ENCODE data around the gene ACSL3.
A peak's percentile ranks its signal among the peaks of the same experiment; 100 is the strongest.
"Not testable (repeated sequence)": the region's sequence is repeated elsewhere in the genome, so short reads cannot be mapped to it uniquely, and the experiment has no call there.

The ACSL3 gene

DNA sequence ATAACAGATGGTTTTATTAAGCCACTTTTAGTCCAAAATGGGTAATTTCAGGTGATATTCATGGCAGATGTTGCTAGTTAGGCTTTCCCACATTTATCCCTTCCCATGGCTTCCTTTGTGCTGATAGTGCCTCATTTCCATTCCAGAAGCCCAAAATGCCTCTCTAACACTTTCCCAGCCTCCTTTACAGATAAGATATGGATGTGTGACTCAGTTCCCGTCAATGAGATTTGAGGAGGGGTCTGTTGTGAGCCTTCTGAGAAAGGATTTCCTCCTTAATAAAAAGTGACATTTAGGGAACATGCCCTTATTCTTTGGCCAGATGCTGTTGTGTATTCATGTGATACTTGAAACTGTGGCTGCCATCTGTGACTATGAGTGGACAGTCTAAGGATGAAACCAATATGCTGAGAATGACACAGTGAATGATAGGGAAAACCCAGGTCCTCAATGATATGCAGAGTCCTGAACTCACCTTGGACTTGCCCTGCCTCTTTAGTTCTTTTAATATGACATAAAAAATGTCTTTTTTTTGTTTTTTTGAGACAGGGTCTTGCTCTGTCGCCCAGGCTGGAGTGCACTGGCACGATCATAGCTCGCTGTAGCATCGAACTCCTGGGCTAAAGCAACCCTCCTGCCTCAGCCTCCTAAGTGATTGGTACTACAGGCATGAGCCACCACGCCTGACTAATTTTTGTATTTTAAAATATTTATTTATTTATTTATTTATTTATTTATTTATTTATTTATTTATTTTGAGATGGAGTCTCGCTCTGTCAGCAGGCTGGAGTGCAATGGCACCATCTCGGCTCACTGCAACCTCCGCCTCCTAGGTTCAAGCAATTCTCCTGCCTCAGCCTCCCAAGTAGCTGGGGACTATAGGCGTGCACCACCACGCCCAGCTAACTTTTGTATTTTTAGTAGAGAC, 5.8 kb upstream of the ACSL3 start:
- Histone ChIP-seq H3K9ac (ENCODE audit: low read length) (no peak overlapping the region), H3K4me3 (ENCODE audit: low read length) (no peak overlapping the region), H3K36me3 (ENCODE audit: control insufficient read depth, insufficient read depth, low read length, severe bottlenecking) (no peaks in the 10 kb centered on the region), H3K4me1 (ENCODE audit: control insufficient read depth, insufficient read depth, low read length) (peaks cover 5% of the 10 kb centered on the region), H3K27me3 (replicated peaks; ENCODE audit: control insufficient read depth, insufficient read depth, low read length) (no peaks in the 10 kb centered on the region), H3K9me3 (ENCODE audit: control insufficient read depth, low read length) (no peaks in the 10 kb centered on the region)
- DNase-seq (ENCODE audit: low read depth), result no peak

DNA sequence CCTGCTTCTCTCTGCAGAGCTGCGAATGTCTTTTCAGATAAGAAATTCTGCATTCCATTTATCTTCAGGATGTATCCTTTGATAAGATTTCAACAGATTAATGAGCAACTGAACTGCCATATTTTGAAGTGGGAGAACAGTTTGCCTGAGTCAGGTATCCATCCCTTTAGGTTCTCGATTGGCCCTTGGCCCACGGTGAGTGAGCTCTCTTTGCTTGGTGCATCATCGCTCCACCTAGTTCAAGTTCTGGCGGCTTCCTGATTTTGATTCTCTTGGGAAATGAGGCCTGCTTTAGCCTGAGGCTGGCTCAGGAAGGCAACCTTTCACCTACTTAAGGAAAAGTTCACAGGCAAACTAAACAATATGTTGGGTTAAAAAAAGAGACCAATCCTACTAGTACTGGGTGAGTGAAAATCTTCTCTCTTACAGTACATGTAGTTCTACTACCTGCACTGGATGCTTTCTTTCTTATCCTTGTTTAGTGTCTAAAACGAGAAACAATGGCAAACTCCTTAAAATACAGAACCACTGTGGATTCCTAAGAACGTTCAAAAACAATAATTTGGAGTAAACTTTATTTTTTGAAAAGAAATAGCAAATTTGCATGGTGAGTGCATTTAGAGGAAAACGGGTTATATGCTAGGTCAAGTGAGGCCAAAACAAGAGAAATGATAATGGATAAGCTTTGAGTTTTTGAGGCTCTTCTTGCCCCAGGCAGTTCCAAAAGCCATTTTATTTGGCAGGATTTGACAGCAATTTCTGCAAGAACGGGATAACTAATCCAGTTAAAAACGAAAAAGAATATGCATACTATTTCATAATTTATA, 837 bp upstream of the ACSL3 start:
- DNase-seq (ENCODE audit: low read depth), result peak; percentile 56
- Histone ChIP-seq H3K9ac (ENCODE audit: low read length) (peak overlapping the region; percentile 75), H3K36me3 (ENCODE audit: control insufficient read depth, insufficient read depth, low read length, severe bottlenecking) (no peaks in the 10 kb centered on the region), H3K4me1 (ENCODE audit: control insufficient read depth, insufficient read depth, low read length) (peaks cover 37% of the 10 kb centered on the region), H3K9me3 (ENCODE audit: control insufficient read depth, low read length) (no peaks in the 10 kb centered on the region), H3K4me3 (ENCODE audit: low read length) (peak overlapping the region; percentile 77), H3K27me3 (replicated peaks; ENCODE audit: control insufficient read depth, insufficient read depth, low read length) (no peaks in the 10 kb centered on the region)

DNA sequence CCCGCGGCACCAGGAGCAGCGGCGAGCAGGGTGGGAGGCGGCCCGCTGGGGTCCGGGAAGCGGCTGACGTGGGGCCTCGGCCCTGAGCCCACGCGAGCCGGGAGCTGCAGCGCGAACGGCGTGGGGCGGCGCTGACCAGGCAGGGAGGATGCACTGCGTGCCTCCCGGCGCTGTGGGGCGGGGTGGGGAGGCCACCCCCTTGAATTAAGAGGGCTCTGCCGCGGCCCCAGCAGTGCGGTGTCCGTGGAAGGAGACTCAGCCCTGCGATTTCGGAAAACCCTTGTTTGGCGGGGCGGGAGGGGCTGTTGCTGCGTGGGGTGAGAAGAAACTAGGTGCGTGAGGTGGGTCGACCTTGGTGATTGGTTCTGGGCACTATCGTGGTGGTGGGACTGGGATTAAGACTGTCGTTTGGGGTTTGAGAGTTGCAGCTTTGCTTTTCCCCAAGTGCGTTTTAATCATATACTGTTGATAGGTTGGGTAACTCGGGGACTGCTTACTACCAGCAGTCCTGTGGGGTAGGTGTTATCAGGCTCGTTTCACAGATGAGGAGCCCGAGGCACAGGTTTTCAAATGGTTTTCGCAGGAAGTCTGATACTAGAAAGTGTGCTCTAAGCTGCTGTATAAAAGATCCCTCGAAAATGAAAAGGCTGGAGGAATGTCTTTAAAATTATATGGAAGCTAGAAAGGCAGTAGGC, 722 bp downstream of the ACSL3 start:
- peak overlapping the region; percentile 97 for H3K9ac ChIP-seq (ENCODE audit: low read length)
- H3K9me3 ChIP-seq (ENCODE audit: control insufficient read depth, low read length), result no peaks in the 10 kb centered on the region
- H3K4me1 ChIP-seq (ENCODE audit: control insufficient read depth, insufficient read depth, low read length), result peaks cover 47% of the 10 kb centered on the region
- peak overlapping the region; percentile 99 for H3K4me3 ChIP-seq (ENCODE audit: low read length)
- no peaks in the 10 kb centered on the region for H3K27me3 ChIP-seq (replicated peaks; ENCODE audit: control insufficient read depth, insufficient read depth, low read length)
- DNase-seq (ENCODE audit: low read depth), result peak; percentile 82
- H3K36me3 ChIP-seq (ENCODE audit: control insufficient read depth, insufficient read depth, low read length, severe bottlenecking), result no peaks in the 10 kb centered on the region

DNA sequence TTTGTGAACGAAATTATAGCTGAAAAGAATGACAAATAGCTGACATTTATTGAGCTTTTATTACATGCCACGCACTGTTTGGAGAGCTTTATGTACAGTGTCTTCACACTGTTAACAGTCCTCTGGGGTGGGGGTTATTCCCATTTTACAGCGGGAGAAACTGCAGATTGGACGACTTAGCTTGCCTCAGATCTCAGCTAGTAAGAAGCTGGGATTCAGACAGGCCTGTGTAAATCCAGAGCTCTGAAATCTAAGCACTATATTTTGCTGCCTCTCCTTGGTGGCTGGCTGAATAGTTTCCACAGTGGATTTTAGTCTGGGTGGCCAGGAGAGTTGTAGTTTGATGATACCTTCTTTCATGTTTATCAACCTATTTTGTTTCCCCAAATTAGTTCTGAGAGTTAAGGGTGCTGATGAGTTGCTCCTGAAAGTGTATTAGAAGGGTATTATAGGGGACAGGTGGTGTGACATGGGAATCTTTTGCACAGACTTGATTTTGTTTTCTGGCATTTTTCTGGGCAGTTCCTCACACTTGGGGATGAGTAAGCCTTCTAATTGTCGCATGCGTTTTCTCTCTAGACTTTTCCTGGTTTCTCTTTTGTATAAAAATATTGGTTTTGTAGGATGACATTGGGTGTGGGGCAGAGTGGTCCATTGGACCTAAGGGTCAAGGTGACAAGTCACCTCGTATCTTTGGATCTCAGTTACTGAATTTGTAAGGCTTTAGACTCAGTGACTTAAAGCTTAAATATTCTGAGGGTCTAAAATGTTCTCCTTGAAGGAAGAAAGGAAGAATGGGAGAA, 1.5 kb downstream of the ACSL3 start:
- H3K9ac ChIP-seq (ENCODE audit: low read length), result peak overlapping the region; percentile 97
- peak; percentile 77 for DNase-seq (ENCODE audit: low read depth)
- peaks cover 47% of the 10 kb centered on the region for H3K4me1 ChIP-seq (ENCODE audit: control insufficient read depth, insufficient read depth, low read length)
- H3K9me3 ChIP-seq (ENCODE audit: control insufficient read depth, low read length), result no peaks in the 10 kb centered on the region
- no peaks in the 10 kb centered on the region for H3K36me3 ChIP-seq (ENCODE audit: control insufficient read depth, insufficient read depth, low read length, severe bottlenecking)
- no peaks in the 10 kb centered on the region for H3K27me3 ChIP-seq (replicated peaks; ENCODE audit: control insufficient read depth, insufficient read depth, low read length)
- H3K4me3 ChIP-seq (ENCODE audit: low read length), result peak overlapping the region; percentile 99

DNA sequence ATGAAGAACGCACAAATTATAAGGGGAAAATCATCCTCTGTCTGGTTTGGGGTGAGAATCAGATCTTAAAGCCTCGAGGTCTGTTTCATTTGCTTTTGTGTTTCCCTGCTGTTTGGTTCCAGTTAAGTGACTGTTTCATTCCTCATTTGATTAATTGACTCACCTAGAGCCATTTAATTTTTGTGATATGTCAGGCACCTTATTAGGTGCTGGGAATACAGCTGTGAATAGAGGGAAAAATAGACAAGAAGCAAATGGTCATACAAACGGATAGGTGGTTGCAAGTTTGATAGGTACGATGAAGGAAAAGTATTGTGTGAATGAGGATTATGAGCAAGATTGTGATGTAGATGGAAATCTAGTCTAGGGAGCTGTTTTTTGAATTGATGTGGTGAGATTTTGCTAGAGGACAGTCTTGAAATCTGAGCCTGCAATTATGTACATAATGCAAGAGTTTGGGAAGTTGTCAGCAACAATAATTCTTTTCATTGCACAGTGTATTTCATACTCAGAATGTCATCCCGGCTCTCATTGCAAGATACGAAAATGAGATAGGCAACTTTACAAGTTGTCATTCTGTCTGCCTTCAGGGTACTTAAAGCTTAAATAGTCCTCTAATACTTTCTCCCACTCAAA, 2.2 kb downstream of the ACSL3 start:
- Histone ChIP-seq H3K9ac (ENCODE audit: low read length) (peak overlapping the region; percentile 97), H3K4me1 (ENCODE audit: control insufficient read depth, insufficient read depth, low read length) (peaks cover 47% of the 10 kb centered on the region), H3K9me3 (ENCODE audit: control insufficient read depth, low read length) (no peaks in the 10 kb centered on the region), H3K27me3 (replicated peaks; ENCODE audit: control insufficient read depth, insufficient read depth, low read length) (no peaks in the 10 kb centered on the region), H3K4me3 (ENCODE audit: low read length) (peak overlapping the region; percentile 99), H3K36me3 (ENCODE audit: control insufficient read depth, insufficient read depth, low read length, severe bottlenecking) (no peaks in the 10 kb centered on the region)
- DNase-seq (ENCODE audit: low read depth), result peak; percentile 82

DNA sequence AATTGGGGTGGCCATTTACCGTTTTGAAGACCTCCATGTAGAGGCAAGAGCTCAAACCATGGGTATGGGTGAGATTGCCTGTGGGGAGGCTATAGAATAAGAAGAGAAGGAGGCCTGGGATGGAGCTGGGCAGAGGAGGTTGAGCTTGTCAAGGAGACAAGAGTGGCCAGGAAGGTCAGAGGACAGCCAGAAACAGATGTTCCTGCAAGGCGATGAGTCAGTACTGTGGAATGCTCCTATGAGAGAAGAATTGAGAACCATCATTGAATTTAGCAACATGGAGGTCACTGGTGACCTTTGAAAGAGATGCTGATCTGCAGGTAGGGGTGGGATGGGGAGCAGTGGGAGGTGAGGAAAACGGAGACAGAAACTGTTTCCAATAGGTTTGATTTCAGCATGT, 3.5 kb downstream of the ACSL3 start:
- no peak overlapping the region for H3K9ac ChIP-seq (ENCODE audit: low read length)
- no peaks in the 10 kb centered on the region for H3K27me3 ChIP-seq (replicated peaks; ENCODE audit: control insufficient read depth, insufficient read depth, low read length)
- peak overlapping the region; percentile 99 for H3K4me3 ChIP-seq (ENCODE audit: low read length)
- no peaks in the 10 kb centered on the region for H3K36me3 ChIP-seq (ENCODE audit: control insufficient read depth, insufficient read depth, low read length, severe bottlenecking)
- no peaks in the 10 kb centered on the region for H3K9me3 ChIP-seq (ENCODE audit: control insufficient read depth, low read length)
- peak; percentile 76 for DNase-seq (ENCODE audit: low read depth)
- H3K4me1 ChIP-seq (ENCODE audit: control insufficient read depth, insufficient read depth, low read length), result peaks cover 48% of the 10 kb centered on the region

DNA sequence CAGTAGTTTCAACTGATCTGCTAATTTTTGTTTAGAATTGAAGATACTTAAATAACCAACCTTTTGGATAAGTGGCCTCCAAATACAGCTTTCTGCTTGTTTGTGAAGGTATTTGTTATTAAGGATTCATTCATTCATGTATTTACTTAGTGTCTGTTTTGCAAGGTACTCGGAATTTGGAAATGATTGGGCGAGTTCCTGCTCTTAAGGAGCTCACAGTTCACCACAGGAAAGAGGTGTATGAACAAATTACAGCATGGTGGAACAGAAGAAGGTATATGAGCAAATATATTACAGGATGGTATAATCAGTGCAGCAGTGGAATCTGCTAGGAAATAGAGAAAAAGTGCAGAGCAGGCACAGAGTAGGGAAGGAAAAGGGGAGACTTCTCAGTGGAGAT, 4.5 kb downstream of the ACSL3 start:
- DNase-seq (ENCODE audit: low read depth), result no peak
- Histone ChIP-seq H3K9me3 (ENCODE audit: control insufficient read depth, low read length) (no peaks in the 10 kb centered on the region), H3K36me3 (ENCODE audit: control insufficient read depth, insufficient read depth, low read length, severe bottlenecking) (no peaks in the 10 kb centered on the region), H3K27me3 (replicated peaks; ENCODE audit: control insufficient read depth, insufficient read depth, low read length) (no peaks in the 10 kb centered on the region), H3K4me1 (ENCODE audit: control insufficient read depth, insufficient read depth, low read length) (peaks cover 46% of the 10 kb centered on the region), H3K9ac (ENCODE audit: low read length) (no peak overlapping the region), H3K4me3 (ENCODE audit: low read length) (no peak overlapping the region)

DNA sequence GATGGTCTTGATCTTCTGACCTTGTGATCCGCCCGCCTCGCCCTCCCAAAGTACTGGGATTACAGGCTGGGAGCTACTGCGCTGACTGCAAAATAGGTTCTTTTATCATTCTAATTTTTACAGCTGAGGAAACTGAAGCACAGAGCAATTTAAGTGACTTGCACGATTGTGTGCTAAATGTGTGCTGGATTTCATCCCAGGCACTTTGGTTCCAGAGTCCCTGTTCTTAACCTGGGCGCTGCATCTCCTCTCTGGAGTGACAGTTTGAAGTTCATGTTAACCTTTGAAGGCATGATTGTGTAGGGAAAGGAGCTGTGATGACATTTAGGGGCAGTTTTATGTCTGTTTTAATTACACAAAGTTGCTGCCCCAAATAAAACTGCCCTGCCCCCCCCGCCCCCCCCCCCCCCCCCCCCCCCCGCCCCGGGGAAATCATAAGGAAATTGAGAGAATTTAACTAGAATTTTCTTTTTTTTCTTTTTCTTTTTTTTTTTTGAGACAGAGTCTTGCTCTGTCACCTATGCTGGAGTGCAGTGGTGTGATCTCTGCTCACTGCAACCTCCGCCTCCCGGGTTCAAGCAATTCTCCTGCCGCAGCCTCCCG, 5.6 kb downstream of the ACSL3 start:
- Histone ChIP-seq H3K36me3 (ENCODE audit: control insufficient read depth, insufficient read depth, low read length, severe bottlenecking) (no peaks in the 10 kb centered on the region), H3K27me3 (replicated peaks; ENCODE audit: control insufficient read depth, insufficient read depth, low read length) (no peaks in the 10 kb centered on the region), H3K4me1 (ENCODE audit: control insufficient read depth, insufficient read depth, low read length) (peaks cover 48% of the 10 kb centered on the region), H3K9me3 (ENCODE audit: control insufficient read depth, low read length) (no peaks in the 10 kb centered on the region), H3K4me3 (ENCODE audit: low read length) (no peak overlapping the region), H3K9ac (ENCODE audit: low read length) (no peak overlapping the region)
- DNase-seq (ENCODE audit: low read depth), result no peak

DNA sequence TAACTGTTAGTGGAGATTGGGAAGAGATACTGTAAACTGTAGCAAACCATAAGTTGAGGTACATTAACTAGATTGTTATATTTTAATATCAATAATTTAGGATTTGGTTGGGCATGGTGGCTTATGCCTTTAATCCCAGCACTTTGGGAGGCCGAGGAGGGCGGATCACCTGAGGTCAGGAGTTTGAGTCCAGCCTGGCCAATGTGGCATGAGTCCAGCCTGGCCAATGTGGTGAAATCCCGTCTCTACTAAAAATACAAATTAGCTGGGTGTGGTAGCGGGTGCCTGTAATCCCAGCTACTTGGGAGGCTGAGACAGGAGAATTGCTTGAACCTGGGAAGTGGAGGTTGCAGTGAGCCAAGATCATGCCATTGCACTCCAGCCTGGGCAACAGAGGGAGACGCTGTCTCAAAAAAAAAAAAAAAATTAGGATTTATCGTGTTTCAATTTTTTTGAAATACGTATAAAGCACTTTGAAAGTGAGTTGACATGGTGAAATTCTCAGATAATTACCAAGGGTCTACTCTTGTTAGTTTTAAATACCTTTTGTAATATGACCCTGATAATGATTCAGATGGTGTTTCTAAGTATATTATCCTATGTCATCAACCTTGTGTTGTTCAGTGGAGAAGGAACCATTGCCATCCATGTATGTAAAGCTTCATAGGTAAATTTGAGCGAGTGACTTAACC, 7.9 kb downstream of the ACSL3 start:
- H3K27me3 ChIP-seq (replicated peaks; ENCODE audit: control insufficient read depth, insufficient read depth, low read length); DNase-seq (ENCODE audit: low read depth); H3K36me3 ChIP-seq (ENCODE audit: control insufficient read depth, insufficient read depth, low read length, severe bottlenecking); H3K4me3 ChIP-seq (ENCODE audit: low read length); H3K9me3 ChIP-seq (ENCODE audit: control insufficient read depth, low read length); H3K9ac ChIP-seq (ENCODE audit: low read length): not testable (repeated sequence)
- peaks cover 38% of the 10 kb centered on the region for H3K4me1 ChIP-seq (ENCODE audit: control insufficient read depth, insufficient read depth, low read length)

DNA sequence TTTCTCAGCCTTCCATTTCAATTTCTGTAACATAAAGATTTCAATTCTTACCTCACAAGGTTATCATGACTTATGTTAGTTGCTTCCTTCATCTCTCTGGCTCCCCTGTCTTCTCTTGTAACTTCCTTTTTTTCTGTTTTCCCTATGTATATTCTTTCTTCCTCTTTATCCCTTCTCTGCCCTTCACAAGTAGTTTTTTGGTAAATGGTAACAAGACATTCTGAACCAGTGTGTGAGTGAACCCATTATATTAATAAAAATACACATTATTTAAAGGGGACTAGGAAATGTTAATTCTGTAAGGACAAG, 8.4 kb downstream of the ACSL3 start:
- no peak for DNase-seq (ENCODE audit: low read depth)
- Histone ChIP-seq H3K4me1 (ENCODE audit: control insufficient read depth, insufficient read depth, low read length) (peaks cover 33% of the 10 kb centered on the region), H3K9ac (ENCODE audit: low read length) (no peak overlapping the region), H3K4me3 (ENCODE audit: low read length) (no peak overlapping the region), H3K9me3 (ENCODE audit: control insufficient read depth, low read length) (no peaks in the 10 kb centered on the region), H3K27me3 (replicated peaks; ENCODE audit: control insufficient read depth, insufficient read depth, low read length) (no peaks in the 10 kb centered on the region), H3K36me3 (ENCODE audit: control insufficient read depth, insufficient read depth, low read length, severe bottlenecking) (no peaks in the 10 kb centered on the region)
